GM18907 (cell line): ENCODE measurements around the gene PGM5.
A peak's percentile ranks its signal among the peaks of the same experiment; 100 is the strongest.
"Not testable (repeated sequence)": the region's sequence is repeated elsewhere in the genome, so short reads cannot be mapped to it uniquely, and the experiment has no call there.

Experiments
- ATAC-seq: cut with Tn5 transposase; IDR thresholded peaks from one replicate; pipeline ENCODE4 v1.9.1; 2021; ENCODE audit warnings: mild to moderate bottlenecking, moderate library complexity; ENCODE audit not compliant: unreplicated experiment

The PGM5 gene

GRCh38 chr9:68356380-68357118, at the start of gene PGM5:
TSS of gene PGM5 (plus strand) at chr9:68356611. CDS start at chr9:68357128, 517 bp downstream.
- ATAC-seq = peak; percentile 61

DNA sequence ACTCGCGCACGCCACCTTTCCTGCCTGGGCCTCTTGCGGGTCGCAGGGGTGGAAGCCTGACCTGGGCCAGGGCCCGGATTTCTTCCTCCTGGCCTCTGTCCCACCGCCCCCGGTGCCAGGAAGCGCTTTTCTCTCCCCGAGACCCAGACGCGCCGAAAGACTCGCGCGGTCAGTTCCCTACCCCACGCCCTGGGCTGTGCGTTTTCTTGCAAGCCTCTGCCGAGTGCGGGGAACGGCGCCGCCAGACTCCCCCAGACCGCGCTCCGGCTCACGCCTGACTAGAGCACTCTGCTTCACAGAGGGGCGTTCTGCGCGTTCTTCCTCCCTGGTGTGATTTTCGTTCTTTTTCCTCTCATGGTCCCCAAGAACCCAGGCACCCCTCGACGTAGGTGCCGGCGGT, 49.3 kb upstream of the PGM5 start:
- not testable (repeated sequence) for ATAC-seq

DNA sequence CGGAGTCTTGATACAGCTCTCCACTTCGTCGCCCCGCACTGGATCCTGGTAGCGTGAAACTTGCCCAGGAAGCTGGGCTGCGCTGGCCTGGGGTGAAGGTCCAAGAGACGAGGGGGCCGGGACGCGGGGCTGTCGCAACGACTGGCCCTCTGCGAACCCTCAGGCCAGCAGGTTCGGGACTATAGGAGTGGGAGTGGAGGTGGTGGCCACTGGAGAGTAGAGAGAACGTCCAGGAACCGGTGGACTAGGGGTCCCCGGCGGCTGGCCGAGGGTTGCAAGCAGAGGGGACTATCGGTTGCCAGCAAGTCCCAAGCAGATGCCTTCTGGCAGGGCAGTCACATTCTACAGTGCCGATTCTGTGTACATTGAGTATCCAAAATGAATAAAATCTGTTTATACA, 48.8 kb upstream of the PGM5 start:
- not testable (repeated sequence) for ATAC-seq

DNA sequence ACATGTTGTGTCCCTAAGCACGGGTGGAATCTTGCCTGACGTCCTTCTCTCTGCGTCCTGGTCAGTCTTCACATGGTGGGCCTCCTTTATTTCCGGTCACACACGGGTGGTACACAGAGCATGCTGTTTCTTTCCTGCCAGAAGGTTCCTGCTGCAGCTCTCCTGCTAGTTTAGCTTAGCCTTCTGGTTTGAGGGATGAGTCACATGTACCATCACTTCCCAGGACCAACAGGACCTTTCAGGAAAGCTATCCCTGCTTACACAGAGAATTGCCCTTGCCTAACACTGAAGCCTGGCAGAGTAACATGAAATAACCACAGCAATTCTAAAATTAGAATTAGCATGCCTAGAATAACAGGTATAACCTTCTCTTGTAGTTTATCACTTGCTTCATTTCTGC, 45.2 kb upstream of the PGM5 start:
- not testable (repeated sequence) for ATAC-seq

GRCh38 chr9:68318209-68318608, 38.2 kb upstream of the PGM5 start:
- not testable (repeated sequence) for ATAC-seq

DNA sequence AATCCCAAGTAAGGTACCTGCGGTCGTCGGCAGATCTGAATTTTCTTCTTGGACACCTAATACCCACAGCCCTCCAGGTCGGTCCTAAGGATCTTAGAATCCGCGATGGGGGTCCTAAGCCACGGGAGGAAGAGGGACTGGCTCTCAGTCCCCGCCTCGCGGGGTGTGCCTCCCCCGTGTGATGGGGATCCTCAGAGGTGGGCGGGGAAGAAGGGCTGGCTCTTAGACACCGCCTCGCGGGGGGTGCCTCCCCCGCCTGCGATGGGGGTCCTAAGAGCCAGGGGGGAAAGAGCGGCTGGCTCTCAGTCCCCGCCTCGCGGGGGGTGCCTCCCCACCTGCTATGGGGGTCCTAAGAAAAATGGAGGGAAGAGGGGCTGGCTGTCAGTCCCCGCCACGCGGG, 32.7 kb upstream of the PGM5 start:
- ATAC-seq = not testable (repeated sequence)

DNA sequence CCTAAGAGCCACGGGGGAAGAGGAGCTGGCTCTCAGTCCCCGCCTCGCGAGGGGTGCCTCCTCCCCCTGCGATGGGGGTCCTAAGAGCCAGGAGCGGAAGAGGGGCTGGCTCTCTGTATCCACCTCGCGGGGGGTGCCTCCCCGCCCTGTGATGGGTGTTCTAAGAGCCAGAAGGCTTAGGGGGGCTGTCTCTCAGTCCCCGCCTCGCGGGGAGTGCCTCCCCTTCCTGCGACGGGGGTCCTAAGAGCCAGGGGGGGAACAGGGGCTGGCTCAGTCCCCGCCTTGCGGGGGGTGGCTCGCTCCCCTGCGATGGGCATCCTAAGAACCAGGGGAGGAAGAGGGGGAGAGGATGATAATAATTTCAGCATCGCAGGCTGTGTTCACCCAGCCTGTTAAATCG, 31.9 kb upstream of the PGM5 start:
- ATAC-seq = not testable (repeated sequence)

DNA sequence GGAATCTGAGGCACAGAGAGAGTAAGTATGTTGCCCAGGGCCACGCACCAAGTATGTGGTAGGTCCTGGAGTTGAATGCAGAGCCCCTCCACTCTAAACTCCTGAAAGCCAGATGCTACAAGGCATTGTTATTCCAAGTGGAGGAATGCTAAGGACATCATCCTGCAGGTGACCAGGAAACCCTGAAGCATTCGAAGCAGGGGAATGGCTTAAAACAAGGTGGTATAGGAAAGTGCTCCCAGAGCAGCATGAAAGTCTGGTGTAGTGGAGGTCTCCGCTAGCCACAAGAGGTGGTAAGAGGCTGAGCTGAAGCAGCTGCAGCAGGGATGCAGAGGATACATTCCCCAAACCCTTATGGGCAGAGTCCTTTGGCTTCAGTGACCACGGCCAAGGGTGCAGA, 27.3 kb upstream of the PGM5 start:
- ATAC-seq = not testable (repeated sequence)

GRCh38 chr9:68330531-68331173, 25.8 kb upstream of the PGM5 start:
- not testable (repeated sequence) for ATAC-seq

DNA sequence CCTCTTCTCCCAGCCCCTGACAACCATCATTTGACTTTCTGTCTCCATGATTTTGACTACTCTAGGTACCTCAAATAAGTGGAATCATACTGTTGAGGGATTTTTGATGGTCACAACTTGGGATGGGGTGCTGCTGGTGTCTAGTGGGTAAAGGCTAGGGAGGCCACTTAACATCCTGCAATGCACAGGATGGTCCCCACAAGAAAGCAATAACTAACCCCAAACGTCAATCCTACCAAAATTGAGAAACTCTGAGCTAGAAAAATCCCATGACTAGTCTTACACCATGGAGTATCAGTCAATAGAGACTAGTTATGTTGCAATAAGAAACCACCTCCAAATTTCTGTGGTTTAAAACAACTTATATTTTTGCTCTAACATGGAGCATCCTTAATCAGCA, 24.3 kb upstream of the PGM5 start:
- not testable (repeated sequence) for ATAC-seq

DNA sequence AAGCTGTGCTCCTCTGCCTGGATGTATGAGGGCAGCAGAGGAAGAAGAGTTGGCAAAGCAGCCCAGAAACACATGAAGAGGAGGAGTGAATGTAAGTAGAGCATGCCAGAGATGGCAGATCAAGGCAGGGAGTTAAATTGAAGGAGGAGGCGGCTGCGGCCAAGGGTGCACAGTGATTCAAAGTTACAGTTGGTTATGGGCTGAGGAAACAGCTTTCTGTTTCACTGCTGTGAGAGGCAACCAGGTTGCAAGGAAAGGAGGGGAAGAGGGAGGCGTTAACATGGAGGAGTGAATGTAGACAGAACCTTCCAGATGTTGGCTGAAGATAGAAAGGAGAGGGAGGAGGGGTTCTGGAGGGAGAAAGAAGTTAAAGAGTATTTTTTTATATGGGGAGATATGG, 20.5 kb upstream of the PGM5 start:
- not testable (repeated sequence) for ATAC-seq

DNA sequence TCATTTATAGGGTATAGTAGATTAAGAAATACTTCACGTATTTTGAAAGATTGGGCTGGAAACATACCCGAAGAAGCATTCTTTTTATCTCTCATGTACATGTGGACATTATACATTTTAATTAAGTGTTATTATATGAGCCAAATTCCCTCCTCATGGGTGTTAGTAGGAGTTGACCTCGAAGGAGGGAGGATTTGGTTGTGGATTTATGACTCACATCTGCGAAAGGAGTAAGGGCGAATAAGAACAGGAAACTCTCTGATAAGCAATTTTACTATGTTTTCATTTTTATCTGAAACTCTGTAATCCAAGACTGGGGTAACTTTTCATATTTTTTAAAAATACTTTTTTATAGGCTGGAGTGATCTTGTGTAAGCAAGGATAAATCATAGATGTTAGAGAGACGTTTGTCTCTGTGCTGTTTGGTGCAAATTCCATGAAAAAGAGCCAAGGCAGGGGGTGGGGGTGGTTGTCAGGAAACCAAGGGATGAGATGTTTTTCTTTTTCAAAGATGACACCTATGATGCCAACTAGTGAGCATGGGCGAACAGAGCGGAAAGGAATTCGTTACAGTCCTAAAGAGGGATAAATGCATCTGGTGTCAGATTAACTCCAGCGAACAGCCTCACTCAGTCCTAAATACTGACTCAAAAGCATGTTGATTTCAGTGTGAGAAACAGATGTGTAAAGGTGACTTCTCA, 19.6 kb upstream of the PGM5 start:
- not testable (repeated sequence) for ATAC-seq

- ATAC-seq = not testable (repeated sequence)
Observed at GRCh38 chr9:68338000-68338399, 18.4 kb upstream of the PGM5 start.

GRCh38 chr9:68342265-68343025, 14.0 kb upstream of the PGM5 start:
- peak; percentile 91 for ATAC-seq

GRCh38 chr9:68343242-68343641, 13.2 kb upstream of the PGM5 start:
- not testable (repeated sequence) for ATAC-seq

- ATAC-seq = not testable (repeated sequence)
Observed at GRCh38 chr9:68343992-68344391, 12.4 kb upstream of the PGM5 start.

DNA sequence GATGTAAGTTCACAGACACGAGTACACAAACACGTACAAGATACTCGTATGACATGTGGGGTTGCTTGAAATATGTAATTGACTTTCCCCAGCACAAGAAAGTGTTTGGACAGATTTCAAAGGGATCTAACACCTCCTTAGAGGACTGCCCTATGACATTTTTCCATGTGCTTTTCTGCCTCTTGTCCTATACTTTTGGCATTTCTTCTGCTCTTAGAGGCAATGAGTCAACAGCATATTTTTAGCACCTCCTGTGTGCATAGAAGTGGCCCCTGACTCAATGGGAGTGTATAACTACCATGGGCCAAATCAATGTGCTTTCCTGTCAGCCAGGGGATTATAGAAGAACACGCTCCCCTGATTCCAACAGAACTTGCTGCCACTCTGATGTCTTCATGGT, 4.7 kb upstream of the PGM5 start:
- not testable (repeated sequence) for ATAC-seq

DNA sequence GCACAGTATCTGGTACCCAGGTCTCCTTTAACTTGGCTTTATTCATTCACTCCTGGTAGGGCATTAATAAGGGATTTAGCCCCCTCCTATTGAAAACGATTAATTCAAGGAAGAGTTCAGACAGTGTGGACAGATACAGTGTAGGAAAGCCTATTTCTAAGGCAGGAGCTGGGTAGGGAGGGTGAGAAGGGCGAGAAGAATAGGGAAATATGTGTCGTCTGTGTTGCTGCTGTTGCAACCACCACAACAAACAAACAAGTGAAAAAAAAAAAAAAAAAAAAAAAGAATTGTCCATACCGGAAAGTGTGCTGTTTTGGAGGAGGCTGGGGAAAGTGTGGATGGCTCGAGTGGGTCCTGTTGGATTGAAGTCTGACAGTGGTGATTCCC, 425 bp upstream of the PGM5 start:
- not testable (repeated sequence) for ATAC-seq

DNA sequence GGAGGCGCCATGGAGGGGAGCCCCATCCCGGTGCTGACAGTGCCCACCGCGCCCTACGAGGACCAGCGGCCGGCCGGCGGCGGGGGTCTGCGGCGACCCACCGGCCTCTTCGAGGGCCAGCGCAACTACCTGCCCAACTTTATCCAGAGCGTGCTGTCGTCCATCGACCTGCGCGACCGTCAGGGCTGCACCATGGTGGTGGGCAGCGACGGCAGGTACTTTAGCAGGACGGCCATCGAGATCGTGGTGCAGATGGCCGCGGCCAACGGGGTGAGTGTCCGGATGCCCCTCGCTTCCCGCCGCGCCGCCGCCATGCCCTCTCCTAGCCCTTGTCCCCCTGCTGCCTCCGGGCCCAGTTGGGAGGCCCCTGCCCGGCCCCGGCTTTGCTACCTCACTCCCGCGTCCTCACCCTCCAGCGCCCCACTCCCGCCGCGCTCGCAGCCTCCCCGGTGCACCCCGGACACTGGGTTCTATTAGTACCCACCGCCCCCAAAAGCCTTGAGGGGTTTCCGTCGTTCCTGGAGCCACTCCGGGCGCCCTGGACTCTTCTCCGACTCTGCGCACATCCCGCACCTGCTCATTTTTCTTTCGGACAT, 806 bp downstream of the PGM5 start:
- not testable (repeated sequence) for ATAC-seq

DNA sequence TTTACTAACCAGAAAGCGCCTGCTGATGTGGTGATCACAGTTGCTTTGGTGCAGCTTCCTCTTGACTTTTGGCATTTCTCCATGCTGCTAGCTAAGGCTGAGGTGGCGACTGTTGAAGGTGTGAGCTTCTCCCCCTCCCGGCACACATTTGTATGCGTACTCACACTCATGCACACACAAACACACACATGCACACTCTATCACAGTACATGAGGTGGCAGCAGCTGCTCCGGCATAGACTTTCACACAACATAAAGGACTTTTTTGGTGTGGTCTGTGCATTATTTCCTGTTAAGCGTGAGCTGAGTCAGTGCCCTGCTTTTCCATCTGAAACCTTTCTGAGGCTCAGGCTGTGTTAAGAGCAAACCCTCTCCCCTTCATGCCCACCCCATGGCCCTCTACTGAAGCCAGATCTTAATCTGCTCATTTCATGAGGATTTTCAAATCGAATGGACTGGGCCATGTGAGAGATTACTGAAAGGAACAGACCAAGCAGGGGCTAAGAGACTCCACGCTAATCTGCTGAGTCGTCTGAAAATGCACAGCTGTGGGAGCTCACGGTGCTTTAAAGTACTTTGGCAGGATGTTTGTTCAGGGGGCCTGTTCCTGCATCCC, 10.6 kb downstream of the PGM5 start:
- not testable (repeated sequence) for ATAC-seq
